ENCODE data around the gene SLC24A3.
A peak's percentile ranks its signal among the peaks of the same experiment; 100 is the strongest.
"Not testable (repeated sequence)": the region's sequence is repeated elsewhere in the genome, so short reads cannot be mapped to it uniquely, and the experiment has no call there.

The SLC24A3 gene

GRCh38 chr20:19616620-19617019, 404.2 kb downstream of the SLC24A3 start:
- DNase-seq (ENCODE audit: low read depth in 1 of 2, low spot score in 1 of 2) = no peak

GRCh38 chr20:19617256-19617655, 404.8 kb downstream of the SLC24A3 start:
- no peak for DNase-seq (ENCODE audit: low read depth in 1 of 2, low spot score in 1 of 2)

GRCh38 chr20:19618711-19619110, 406.3 kb downstream of the SLC24A3 start:
- no peak for DNase-seq (ENCODE audit: low read depth in 1 of 2, low spot score in 1 of 2)

- no peak for DNase-seq (ENCODE audit: low read depth in 1 of 2, low spot score in 1 of 2)
Measured at GRCh38 chr20:19619904-19620430, 407.5 kb downstream of the SLC24A3 start.

- no peak for DNase-seq (ENCODE audit: low read depth in 1 of 2, low spot score in 1 of 2)
Measured at GRCh38 chr20:19620446-19620845, 408.0 kb downstream of the SLC24A3 start.

DNA sequence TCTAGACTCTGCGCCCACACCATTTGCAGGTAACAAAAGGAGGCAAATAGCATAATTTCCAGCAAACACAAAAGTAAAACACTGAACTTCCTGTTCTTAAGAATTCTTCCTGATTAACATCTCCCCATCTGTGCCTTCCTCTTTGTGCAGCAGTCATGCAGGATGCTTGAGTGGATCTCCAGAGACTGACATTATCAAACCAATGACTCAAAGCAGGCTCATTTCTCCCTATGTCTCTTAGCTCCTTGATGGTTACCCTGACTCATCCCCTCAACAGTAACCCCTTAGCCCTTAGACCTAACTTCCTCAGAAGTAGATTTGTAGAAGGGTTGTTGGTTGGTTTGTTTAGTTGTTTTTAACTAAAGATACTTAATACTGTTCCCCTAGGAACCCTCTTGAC, 408.6 kb downstream of the SLC24A3 start:
- no peak for DNase-seq (ENCODE audit: low read depth in 1 of 2, low spot score in 1 of 2)

- no peak for DNase-seq (ENCODE audit: low read depth in 1 of 2, low spot score in 1 of 2)
Measured at GRCh38 chr20:19624221-19624965, 412.0 kb downstream of the SLC24A3 start.

- no peak for DNase-seq (ENCODE audit: low read depth in 1 of 2, low spot score in 1 of 2)
Measured at GRCh38 chr20:19625426-19625825, 413.0 kb downstream of the SLC24A3 start.

GRCh38 chr20:19626896-19627295, 414.5 kb downstream of the SLC24A3 start:
- no peak for DNase-seq (ENCODE audit: low read depth in 1 of 2, low spot score in 1 of 2)

- peak in 1 of 2 donors; percentile 43 for DNase-seq (ENCODE audit: low read depth in 1 of 2, low spot score in 1 of 2)
Measured at GRCh38 chr20:19628570-19629134, 416.2 kb downstream of the SLC24A3 start.

GRCh38 chr20:19631410-19631809, 419.0 kb downstream of the SLC24A3 start:
- no peak for DNase-seq (ENCODE audit: low read depth in 1 of 2, low spot score in 1 of 2)

- DNase-seq (ENCODE audit: low read depth in 1 of 2, low spot score in 1 of 2) = no peak
Measured at GRCh38 chr20:19633985-19634384, 421.5 kb downstream of the SLC24A3 start.

DNA sequence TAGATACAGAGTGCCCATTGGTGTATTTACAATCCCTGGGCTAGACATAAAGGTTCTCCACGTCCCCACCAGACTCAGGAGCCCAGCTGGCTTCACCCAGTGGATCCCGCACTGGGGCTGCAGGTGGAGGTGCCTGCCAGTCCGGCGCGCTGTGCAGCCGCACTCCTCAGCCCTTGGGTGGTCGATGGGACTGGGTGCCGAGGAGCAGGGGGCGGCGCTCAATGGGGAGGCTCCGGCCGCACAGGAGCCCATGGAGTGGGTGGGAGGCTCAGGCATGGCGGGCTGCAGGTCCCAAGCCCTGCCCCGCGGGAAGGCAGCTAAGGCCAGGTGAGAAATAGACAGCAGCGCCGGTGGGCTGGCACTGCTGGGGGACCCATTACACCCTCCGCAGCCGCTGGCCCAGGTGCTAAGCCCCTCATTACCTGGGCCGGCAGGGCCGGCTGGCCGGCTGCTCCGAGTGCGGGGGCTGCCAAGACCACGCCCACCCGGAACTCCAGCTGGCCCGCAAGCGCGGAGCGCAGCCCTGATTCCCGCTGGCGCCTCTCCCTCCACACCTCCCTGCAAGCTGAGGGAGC, 427.1 kb downstream of the SLC24A3 start:
- DNase-seq (ENCODE audit: low read depth in 1 of 2, low spot score in 1 of 2) = not testable (repeated sequence)

- no peak for DNase-seq (ENCODE audit: low read depth in 1 of 2, low spot score in 1 of 2)
Measured at GRCh38 chr20:19642860-19643259, 430.4 kb downstream of the SLC24A3 start.

DNA sequence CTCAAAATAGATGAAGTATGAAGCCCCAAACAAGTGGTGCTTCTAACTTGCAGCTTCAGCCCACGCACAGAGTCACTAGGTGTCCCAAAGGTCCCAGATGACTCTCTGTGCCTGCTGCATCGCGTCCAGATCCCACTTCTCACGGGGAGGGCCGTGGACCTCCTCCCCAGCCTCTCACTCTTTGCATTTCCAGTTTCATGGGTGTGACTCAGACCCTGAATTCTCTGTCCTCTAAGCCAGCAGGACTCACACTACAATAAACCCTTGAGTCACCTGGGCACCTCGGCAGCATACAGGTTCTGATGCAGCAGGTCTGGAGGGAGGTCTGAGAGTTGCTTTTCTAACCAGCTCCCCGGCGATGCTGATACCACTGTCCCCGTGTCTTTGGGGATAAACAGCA, 431.6 kb downstream of the SLC24A3 start:
- DNase-seq (ENCODE audit: low read depth in 1 of 2, low spot score in 1 of 2) = no peak

DNA sequence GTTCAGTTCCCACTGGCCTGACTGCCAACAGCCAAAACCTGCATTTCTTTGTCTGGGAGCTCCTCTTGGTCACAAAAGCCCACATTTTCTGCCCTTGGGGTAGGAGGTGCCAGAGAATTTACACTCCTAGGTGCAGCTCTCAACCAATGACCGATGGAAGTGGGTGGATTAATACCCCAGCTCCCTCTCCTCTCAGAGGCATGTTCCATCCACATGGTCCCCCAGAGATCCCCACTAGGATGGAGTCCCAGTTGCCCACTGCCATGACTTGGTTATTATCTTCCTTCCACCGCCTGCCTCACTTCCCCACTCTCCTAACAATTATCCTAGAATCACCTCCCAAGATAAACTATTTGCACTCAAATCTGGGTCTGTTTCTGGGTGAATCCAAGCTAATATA, 434.5 kb downstream of the SLC24A3 start:
- no peak for DNase-seq (ENCODE audit: low read depth in 1 of 2, low spot score in 1 of 2)

- no peak for DNase-seq (ENCODE audit: low read depth in 1 of 2, low spot score in 1 of 2)
Measured at GRCh38 chr20:19648024-19648423, 435.6 kb downstream of the SLC24A3 start.

- no peak for DNase-seq (ENCODE audit: low read depth in 1 of 2, low spot score in 1 of 2)
Measured at GRCh38 chr20:19649041-19649440, 436.6 kb downstream of the SLC24A3 start.

GRCh38 chr20:19652591-19653026, 440.2 kb downstream of the SLC24A3 start:
- DNase-seq (ENCODE audit: low read depth in 1 of 2, low spot score in 1 of 2) = no peak

GRCh38 chr20:19653327-19653726, 440.9 kb downstream of the SLC24A3 start:
- DNase-seq (ENCODE audit: low read depth in 1 of 2, low spot score in 1 of 2) = no peak

DNA sequence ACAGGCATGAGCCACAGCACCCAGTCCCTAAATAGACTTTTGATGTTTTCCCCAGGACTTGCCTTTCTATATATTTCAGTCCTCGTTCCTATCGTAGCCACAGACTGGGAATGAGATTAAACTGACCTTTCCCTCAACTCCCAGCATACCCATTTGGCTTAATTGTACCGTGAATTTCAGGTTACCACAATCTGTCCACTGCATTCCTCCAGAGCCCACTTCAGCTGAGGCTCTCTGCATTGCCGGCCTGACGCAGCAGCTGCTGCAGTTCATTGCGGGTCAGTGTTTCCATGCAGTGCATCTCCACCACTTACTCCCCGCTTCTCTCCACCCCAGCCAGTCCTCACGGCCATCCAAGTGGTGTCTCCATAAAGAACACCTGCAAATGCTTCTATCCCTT, 442.5 kb downstream of the SLC24A3 start:
- no peak for DNase-seq (ENCODE audit: low read depth in 1 of 2, low spot score in 1 of 2)

- no peak for DNase-seq (ENCODE audit: low read depth in 1 of 2, low spot score in 1 of 2)
Measured at GRCh38 chr20:19658137-19658536, 445.7 kb downstream of the SLC24A3 start.
